Type B pancreatic cell (in vitro differentiated cells): ENCODE measurements around the gene OTUD4. TPM values are rescaled to one million over a fixed set of nuclear protein-coding genes. Genes with fewer than 3 reads are reported as not detected.

Experiments used
- DNase-seq: peaks from one replicate; pipeline ENCODE4 v3.0.0; 2021; ENCODE audit warnings: mixed read lengths; ENCODE audit not compliant: unreplicated experiment; ENCODE audit errors: extremely low spot score
- H3K27ac Mint-ChIP-seq: 2 replicates; pipeline ENCODE4 v1.8.0; 2021; ENCODE audit warnings: mild to moderate bottlenecking, mixed read lengths
- H3K27me3 Mint-ChIP-seq: 2 replicates; pipeline ENCODE4 v1.8.0; 2021; ENCODE audit warnings: mixed read lengths
- H3K36me3 Mint-ChIP-seq: 2 replicates; pipeline ENCODE4 v1.8.0; 2021; ENCODE audit warnings: mixed read lengths
- H3K4me1 Mint-ChIP-seq: one replicate; pipeline ENCODE4 v1.8.0; 2021; ENCODE audit warnings: mixed read lengths; ENCODE audit not compliant: unreplicated experiment
- H3K4me3 Mint-ChIP-seq: 2 replicates; pipeline ENCODE4 v1.8.0; 2021; ENCODE audit warnings: mild to moderate bottlenecking, mixed read lengths
- H3K9me3 Mint-ChIP-seq: 2 replicates; pipeline ENCODE4 v1.8.0; 2021; ENCODE audit warnings: mixed read lengths
- CTCF ChIP-seq: fragments of 200-600 bp; sonication (generic); conservative IDR thresholded peaks from 2 replicates; pipeline ENCODE4 v1.5.0; 2021; ENCODE audit warnings: antibody characterized with exemption, mild to moderate bottlenecking
- total RNA-seq: library from RNA; stranded (reverse); gene quantifications from 2 replicates; pipeline ENCODE4 v1.2.1, GENCODE V29; 2021; ENCODE audit warnings: low replicate concordance

The OTUD4 gene
- total RNA-seq, 1 donor from 2014 or later = 39.0 TPM

GRCh38 chr4:145178740-145179280 is 1.6 kb downstream of the OTUD4 start:
- Mint-ChIP-seq H3K4me1 (peaks cover 23% of the 10 kb centered on the region), H3K9me3 (no peaks in the 10 kb centered on the region), H3K27ac (peak overlapping the region; percentile 98), H3K4me3 (peak overlapping the region; percentile 97), H3K36me3 (peaks cover 11% of the 10 kb centered on the region), H3K27me3 (no peaks in the 10 kb centered on the region)
- no peak for TF ChIP-seq CTCF
- no peak for DNase-seq

- DNase-seq = no peak
- H3K4me3 Mint-ChIP-seq = peak overlapping the region; percentile 97
- H3K27me3 Mint-ChIP-seq = no peaks in the 10 kb centered on the region
- peaks cover 23% of the 10 kb centered on the region for H3K4me1 Mint-ChIP-seq
- H3K36me3 Mint-ChIP-seq = peaks cover 11% of the 10 kb centered on the region
- peak overlapping the region; percentile 98 for H3K27ac Mint-ChIP-seq
- H3K9me3 Mint-ChIP-seq = no peaks in the 10 kb centered on the region
- TF ChIP-seq CTCF = no peak
Measured at GRCh38 chr4:145177906-145178538, 2.4 kb downstream of the OTUD4 start.

- Mint-ChIP-seq H3K27ac (peak overlapping the region; percentile 98), H3K4me3 (peak overlapping the region; percentile 97), H3K4me1 (peaks cover 23% of the 10 kb centered on the region), H3K27me3 (no peaks in the 10 kb centered on the region), H3K36me3 (peaks cover 11% of the 10 kb centered on the region), H3K9me3 (no peaks in the 10 kb centered on the region)
- TF ChIP-seq CTCF = no peak
- no peak for DNase-seq
Measured at GRCh38 chr4:145177511-145177905, 2.9 kb downstream of the OTUD4 start.

GRCh38 chr4:145176641-145177432 is 3.6 kb downstream of the OTUD4 start:
- peaks cover 13% of the 10 kb centered on the region for H3K36me3 Mint-ChIP-seq
- H3K4me1 Mint-ChIP-seq = peaks cover 23% of the 10 kb centered on the region
- DNase-seq = no peak
- no peak for TF ChIP-seq CTCF
- H3K9me3 Mint-ChIP-seq = no peaks in the 10 kb centered on the region
- no peaks in the 10 kb centered on the region for H3K27me3 Mint-ChIP-seq
- peak overlapping the region; percentile 97 for H3K4me3 Mint-ChIP-seq
- peak overlapping the region; percentile 98 for H3K27ac Mint-ChIP-seq

GRCh38 chr4:145171911-145172310 is 8.5 kb downstream of the OTUD4 start:
- no peak overlapping the region for H3K4me3 Mint-ChIP-seq
- H3K9me3 Mint-ChIP-seq = no peaks in the 10 kb centered on the region
- H3K27ac Mint-ChIP-seq = peak overlapping the region; percentile 61
- H3K27me3 Mint-ChIP-seq = no peaks in the 10 kb centered on the region
- no peak for TF ChIP-seq CTCF
- H3K4me1 Mint-ChIP-seq = no peaks in the 10 kb centered on the region
- DNase-seq = no peak
- H3K36me3 Mint-ChIP-seq = peaks cover 32% of the 10 kb centered on the region
